MCF 10A (cell line): Measurements from ENCODE around the gene IPO9. TPM values are rescaled to one million over a fixed set of nuclear protein-coding genes. Genes with fewer than 3 reads are reported as not detected.

Experiments
- Bru-seq: library from RNA; stranded (reverse); fragments of 400-500 nt; gene quantifications from one replicate; lab custom pipeline; 2021; lab: Mats Ljungman, UMichigan
- BruChase-seq, 2 experiments: library from RNA; stranded (reverse); fragments of 400-500 nt; gene quantifications; one replicate each; lab custom pipeline; 2021; lab: Mats Ljungman, UMichigan
- BruUV-seq: library from RNA; stranded (reverse); fragments of 400-500 nt; replicated peaks from 2 replicates; lab custom pipeline; 2021; lab: Mats Ljungman, UMichigan
- CTCF ChIA-PET: fragments of 300-600 bp; sonication (Branson Sonifier 250); formaldehyde crosslinking; extraction: SDS; loops from one replicate; lab custom pipeline; 2021; ENCODE audit warnings: antibody characterized with exemption, inconsistent platforms; lab: Yijun Ruan, JAX
- POLR2A ChIA-PET: fragments of 300-600, 350-650 bp; sonication (Branson Sonifier 250); formaldehyde crosslinking; extraction: SDS; loops from one replicate; lab custom pipeline; 2020; ENCODE audit warnings: antibody characterized with exemption, inconsistent platforms; lab: Yijun Ruan, JAX
- DNase-seq: peaks from one replicate; pipeline ENCODE4 v3.0.0-alpha.2; 2018; ENCODE audit not compliant: unreplicated experiment
- H3K27ac Mint-ChIP-seq: one replicate; pipeline ENCODE4 v1.8.0; 2022; ENCODE audit warnings: mild to moderate bottlenecking, low read depth, mixed read lengths; ENCODE audit not compliant: unreplicated experiment
- H3K27me3 Mint-ChIP-seq: one replicate; pipeline ENCODE4 v1.8.0; 2022; ENCODE audit warnings: mixed read lengths; ENCODE audit not compliant: insufficient read depth, unreplicated experiment
- H3K36me3 Mint-ChIP-seq: one replicate; pipeline ENCODE4 v1.8.0; 2022; ENCODE audit warnings: mild to moderate bottlenecking, moderate library complexity, mixed read lengths; ENCODE audit not compliant: insufficient read depth, unreplicated experiment
- H3K4me1 Mint-ChIP-seq: one replicate; pipeline ENCODE4 v1.8.0; 2022; ENCODE audit warnings: mixed read lengths; ENCODE audit not compliant: insufficient read depth, unreplicated experiment
- H3K4me3 Mint-ChIP-seq: one replicate; pipeline ENCODE4 v1.8.0; 2022; ENCODE audit warnings: mild to moderate bottlenecking, moderate library complexity, mixed read lengths; ENCODE audit not compliant: unreplicated experiment
- H3K9me3 Mint-ChIP-seq: one replicate; pipeline ENCODE4 v1.8.0; 2022; ENCODE audit warnings: mixed read lengths; ENCODE audit not compliant: unreplicated experiment
- CTCF ChIP-seq: fragments of 200-600 bp; IDR thresholded peaks from one replicate; pipeline ENCODE4 v1.8.0; 2022; ENCODE audit warnings: antibody characterized with exemption, mild to moderate bottlenecking; ENCODE audit not compliant: unreplicated experiment
- intact Hi-C: fragments of 100-400 bp; cut with micrococcal nuclease; formaldehyde crosslinking; loops from 2 replicates; pipeline ENCODE4 v1.14.1; 2022
- long read RNA-seq: library from polyadenylated mRNA; stranded (forward); transcript quantifications from one replicate; pipeline ENCODE4 v2.0.0, GENCODE V29; 2022
- total RNA-seq: library from RNA; stranded (reverse); gene quantifications from 2 replicates; pipeline ENCODE4 v1.2.3, GENCODE V29; 2022

Gene IPO9
- total RNA-seq (112 and 117 TPM in 2 replicates), Bru-seq, nascent RNA (percentile 94 among the genes with signal in this experiment), BruChase-seq, experiment 1, labeled RNA remaining after a 6-hour chase (percentile 95 among the genes with signal in this experiment), BruChase-seq, experiment 2, labeled RNA remaining after a 2-hour chase (percentile 95 among the genes with signal in this experiment)
- long read RNA-seq, full-length matches to known transcripts, result 283 of 433 reads
- long read RNA-seq, partial matches to known transcripts, result 36 of 433 reads
- long read RNA-seq, other reads (novel, unspliced or antisense), result 114 of 433 reads

GRCh38 chr1:201828820-201829774 is at the start of gene IPO9:
IPO9 (plus strand) TSS chr1:201829157; CDS start chr1:201829210, 53 bp downstream.
- Mint-ChIP-seq H3K36me3 (peaks cover 11% of the 10 kb centered on the region), H3K27me3 (no peaks in the 10 kb centered on the region), H3K4me1 (peaks cover 46% of the 10 kb centered on the region), H3K9me3 (no peaks in the 10 kb centered on the region), H3K27ac (peak within 1 kb of the TSS; percentile 94), H3K4me3 (peak within 1 kb of the TSS; percentile 100)
- BruUV-seq, result TSS peak; percentile 68
- ChIA-PET CTCF (interaction anchor here (0.6 to 6.2 kb wide), 51 partner anchors 9 to 905 kb away, joined by 3 to 96 read pairs (median 4); partner anchors contain the start of gene RNPEP), POLR2A (interaction anchor here (0.7 to 2.9 kb wide), 28 partner anchors 9 to 976 kb away, joined by 3 to 78 read pairs (median 4); partner anchors contain the start of genes RNPEP and TIMM17A)
- TF ChIP-seq CTCF, result peak; percentile 100
- intact Hi-C loops, result loop anchor here (1.0 kb wide), 2 partner anchors 47 to 143 kb away; no protein-coding TSS in a partner anchor
- DNase-seq, result peak; percentile 98

- ChIA-PET POLR2A (interaction anchor here (0.9 to 1.1 kb wide), 3 partner anchors 27 to 177 kb away, joined by 3 to 4 read pairs (median 3); no protein-coding TSS in a partner anchor), CTCF (interaction anchor here (0.6 to 43.4 kb wide), 9 partner anchors 8 to 502 kb away, joined by 3 to 1744 read pairs (median 8); no protein-coding TSS in a partner anchor)
- BruUV-seq, result no TSS peak
- no peak for TF ChIP-seq CTCF
- Mint-ChIP-seq H3K9me3 (no peaks in the 10 kb centered on the region), H3K4me1 (peaks cover 32% of the 10 kb centered on the region), H3K27ac (no peak overlapping the region), H3K36me3 (peaks cover 50% of the 10 kb centered on the region), H3K27me3 (no peaks in the 10 kb centered on the region), H3K4me3 (no peak overlapping the region)
- DNase-seq, result no peak
- intact Hi-C loops, result no loop called here
Measured at GRCh38 chr1:201779351-201779880, 49.5 kb upstream of the IPO9 start.

- POLR2A ChIA-PET, result no interaction called here
- Mint-ChIP-seq H3K9me3 (no peaks in the 10 kb centered on the region), H3K4me1 (peaks cover 22% of the 10 kb centered on the region), H3K4me3 (no peak overlapping the region), H3K36me3 (peaks cover 58% of the 10 kb centered on the region), H3K27ac (no peak overlapping the region), H3K27me3 (no peaks in the 10 kb centered on the region)
- no peak for TF ChIP-seq CTCF
- intact Hi-C loops, result no loop called here
- CTCF ChIA-PET, result interaction anchor here (1.0 to 43.4 kb wide), 4 partner anchors 12 to 221 kb away, joined by 3 to 1744 read pairs (median 56); no protein-coding TSS in a partner anchor
- BruUV-seq, result no TSS peak
- no peak for DNase-seq
Measured at GRCh38 chr1:201780952-201781351, 48.0 kb upstream of the IPO9 start.
